Panc1 (cell line): ENCODE data around the gene MEIOSIN. TPM values are rescaled to one million over a fixed set of nuclear protein-coding genes. Genes with fewer than 3 reads are reported as not detected.
"Not testable (repeated sequence)": the region's sequence is repeated elsewhere in the genome, so short reads cannot be mapped to it uniquely, and the experiment has no call there.

Source experiments
- ATAC-seq: fragments of 200-7000 bp; cut with Tn5 transposase; 2 replicates; pipeline ENCODE4 v1.9.1; 2020; ENCODE audit warnings: mild to moderate bottlenecking, moderate library complexity
- BruUV-seq: library from RNA; stranded (reverse); fragments of 400-500 nt; replicated peaks from 2 replicates; lab custom pipeline; 2021; lab: Mats Ljungman, UMichigan
- CTCF ChIA-PET: fragments of 300-600 bp; sonication (Branson Sonifier 250); formaldehyde crosslinking; loops from one replicate; lab custom pipeline; 2022; ENCODE audit warnings: antibody characterized with exemption; lab: Charles Lee
- POLR2A ChIA-PET: fragments of 300-600 bp; sonication (Branson Sonifier 250); formaldehyde crosslinking; loops from one replicate; lab custom pipeline; 2022; ENCODE audit warnings: antibody characterized with exemption; lab: Charles Lee
- DNase-seq: peaks from one replicate; pipeline ENCODE4 v3.0.0-alpha.2; 2010; ENCODE audit warnings: low read depth, low spot score
- H3K27ac ChIP-seq: 2 replicates; pipeline ENCODE4 v1.5.1; 2011; ENCODE audit warnings: mild to moderate bottlenecking, low read length, inconsistent platforms
- H3K27me3 ChIP-seq: fragments of 200-500 bp; sonication (Bioruptor generic); 2 replicates; pipeline ENCODE4 v1.6.0; 2014; ENCODE audit warnings: low read length, inconsistent platforms; ENCODE audit not compliant: control insufficient read depth, insufficient read depth
- H3K36me3 ChIP-seq: fragments of 200-500 bp; sonication (Bioruptor generic); 2 replicates; pipeline ENCODE4 v1.5.1; 2014; ENCODE audit warnings: inconsistent platforms, mild to moderate bottlenecking, low read length, moderate library complexity; ENCODE audit not compliant: control insufficient read depth, insufficient read depth
- H3K4me1 ChIP-seq: 2 replicates; pipeline ENCODE4 v1.5.1; 2011; ENCODE audit warnings: inconsistent platforms, mild to moderate bottlenecking, low read length, moderate library complexity; ENCODE audit not compliant: control insufficient read depth, insufficient read depth
- H3K4me3 ChIP-seq, 2 experiments: 2 replicates each; pipeline ENCODE4 v1.5.1; 2011 to 2012; ENCODE audit warnings: low read depth in 2 of 2, low read length in 2 of 2, mild to moderate bottlenecking in 2 of 2, inconsistent platforms in 1 of 2, moderate library complexity in 1 of 2
- H3K9me3 ChIP-seq: fragments of 200-500 bp; sonication (Bioruptor generic); 2 replicates; pipeline ENCODE4 v1.5.1; 2014; ENCODE audit warnings: low read depth, mild to moderate bottlenecking, inconsistent platforms, low read length, moderate library complexity; ENCODE audit not compliant: control insufficient read depth, insufficient read depth
- POLR2AphosphoS5 ChIP-seq: IDR thresholded peaks from 2 replicates; pipeline ENCODE4 v1.6.1; 2012; ENCODE audit warnings: mild to moderate bottlenecking, low read depth, low read length, moderate library complexity
- SIN3A ChIP-seq: IDR thresholded peaks from 2 replicates; pipeline ENCODE4 v1.6.1; 2012; ENCODE audit warnings: low read depth, mild to moderate bottlenecking, low read length, moderate library complexity, borderline replicate concordance; ENCODE audit not compliant: insufficient read depth
- TCF7L2 ChIP-seq: IDR thresholded peaks from 2 replicates; pipeline ENCODE4 v1.6.1; 2011; ENCODE audit warnings: mild to moderate bottlenecking, low read depth, low read length, inconsistent platforms
- in situ Hi-C: cut with HindIII; loops from 2 replicates; pipeline ENCODE4 v1.10.0; 2016; ENCODE audit warnings: low sequenced_read_pairs, low pct_unique_long_range_greater_than_20kb
- intact Hi-C: fragments of 100-400 bp; cut with micrococcal nuclease; formaldehyde crosslinking; loops from one replicate; pipeline ENCODE4 v1.10.0; 2022; ENCODE audit not compliant: unreplicated experiment
- total RNA-seq: library from RNA; stranded (reverse); gene quantifications from one replicate; pipeline ENCODE4 v1.2.1, GENCODE V29; 2021; ENCODE audit not compliant: unreplicated experiment
- TF ChIP-seq, protein P1 (sequence below), 2 experiments: IDR thresholded peaks; 2 replicates each; pipeline ENCODE4 v1.6.1; 2011 to 2012; ENCODE audit warnings: low read depth in 2 of 2, control low read depth in 1 of 2, low read length in 1 of 2, mild to moderate bottlenecking in 1 of 2, moderate library complexity in 1 of 2; ENCODE audit not compliant: insufficient read depth in 1 of 2
- TF ChIP-seq, protein P2 (sequence below): fragments of 450-650 bp; IDR thresholded peaks from 2 replicates; pipeline ENCODE4 v1.5.1; 2017; ENCODE audit warnings: mild to moderate bottlenecking

Gene MEIOSIN
- total RNA-seq, 1 experiment from 2014 or later = not detected

DNA sequence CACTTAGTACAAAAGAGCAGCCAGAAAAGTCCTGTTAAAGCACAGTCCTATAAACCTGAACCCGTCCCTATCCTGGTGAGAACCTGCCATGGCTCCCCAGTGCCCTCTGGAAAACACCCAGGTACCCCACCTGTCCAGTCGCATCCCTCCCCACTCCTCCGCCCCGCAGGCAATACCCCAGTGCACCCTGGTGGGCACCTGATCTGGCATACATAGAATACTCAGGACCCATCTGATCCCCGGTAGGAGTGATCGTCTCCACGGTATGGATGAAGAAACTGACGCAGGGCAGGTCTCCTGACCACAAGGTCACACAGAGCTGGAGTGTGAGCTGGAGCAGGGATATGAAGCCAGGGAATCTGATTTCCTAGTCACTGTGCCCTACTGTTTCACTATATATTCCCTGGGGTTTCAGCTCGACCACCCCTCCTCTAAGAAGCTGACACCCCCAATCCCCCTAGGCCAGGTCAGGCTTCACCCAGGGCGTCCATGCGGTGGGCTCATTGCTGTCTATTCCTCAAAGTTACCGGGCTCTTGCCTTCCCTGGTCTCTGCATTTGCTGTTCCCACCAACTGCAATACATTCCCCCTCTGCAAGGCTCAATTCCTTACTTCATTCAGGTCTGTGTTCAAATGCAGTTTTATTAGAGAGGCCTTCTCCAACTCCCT lies 15.1 kb upstream of the MEIOSIN start:
- ATAC-seq (peak; percentile 17; the same call in 1 of the 2 replicates), DNase-seq (no peak)
- no TSS peak for BruUV-seq
- POLR2A ChIA-PET = interaction anchor here (1.2 kb wide), 1 partner anchor 51 kb away, joined by 3 read pairs; the partner anchor contains the start of gene SIX5
- Histone ChIP-seq H3K27ac (peak overlapping the region; percentile 90), H3K4me3 (peak overlapping the region; percentile 54 to 72), H3K9me3 (no peaks in the 10 kb centered on the region), H3K36me3 (no peaks in the 10 kb centered on the region), H3K27me3 (no peaks in the 10 kb centered on the region), H3K4me1 (peaks cover 15% of the 10 kb centered on the region)
- in situ Hi-C loops (no loop called here), intact Hi-C loops (no loop called here)
- TF ChIP-seq, protein P1, sequence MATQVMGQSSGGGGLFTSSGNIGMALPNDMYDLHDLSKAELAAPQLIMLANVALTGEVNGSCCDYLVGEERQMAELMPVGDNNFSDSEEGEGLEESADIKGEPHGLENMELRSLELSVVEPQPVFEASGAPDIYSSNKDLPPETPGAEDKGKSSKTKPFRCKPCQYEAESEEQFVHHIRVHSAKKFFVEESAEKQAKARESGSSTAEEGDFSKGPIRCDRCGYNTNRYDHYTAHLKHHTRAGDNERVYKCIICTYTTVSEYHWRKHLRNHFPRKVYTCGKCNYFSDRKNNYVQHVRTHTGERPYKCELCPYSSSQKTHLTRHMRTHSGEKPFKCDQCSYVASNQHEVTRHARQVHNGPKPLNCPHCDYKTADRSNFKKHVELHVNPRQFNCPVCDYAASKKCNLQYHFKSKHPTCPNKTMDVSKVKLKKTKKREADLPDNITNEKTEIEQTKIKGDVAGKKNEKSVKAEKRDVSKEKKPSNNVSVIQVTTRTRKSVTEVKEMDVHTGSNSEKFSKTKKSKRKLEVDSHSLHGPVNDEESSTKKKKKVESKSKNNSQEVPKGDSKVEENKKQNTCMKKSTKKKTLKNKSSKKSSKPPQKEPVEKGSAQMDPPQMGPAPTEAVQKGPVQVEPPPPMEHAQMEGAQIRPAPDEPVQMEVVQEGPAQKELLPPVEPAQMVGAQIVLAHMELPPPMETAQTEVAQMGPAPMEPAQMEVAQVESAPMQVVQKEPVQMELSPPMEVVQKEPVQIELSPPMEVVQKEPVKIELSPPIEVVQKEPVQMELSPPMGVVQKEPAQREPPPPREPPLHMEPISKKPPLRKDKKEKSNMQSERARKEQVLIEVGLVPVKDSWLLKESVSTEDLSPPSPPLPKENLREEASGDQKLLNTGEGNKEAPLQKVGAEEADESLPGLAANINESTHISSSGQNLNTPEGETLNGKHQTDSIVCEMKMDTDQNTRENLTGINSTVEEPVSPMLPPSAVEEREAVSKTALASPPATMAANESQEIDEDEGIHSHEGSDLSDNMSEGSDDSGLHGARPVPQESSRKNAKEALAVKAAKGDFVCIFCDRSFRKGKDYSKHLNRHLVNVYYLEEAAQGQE (IDR thresholded peaks at IDR 0.05; ENCODE audit: insufficient read depth in 1 of 2, low read depth in 2 of 2, low read length in 1 of 2) = no peak
- TF ChIP-seq POLR2AphosphoS5 = no peak
- TF ChIP-seq TCF7L2 = no peak
- no peak for TF ChIP-seq SIN3A
- TF ChIP-seq, protein P2, sequence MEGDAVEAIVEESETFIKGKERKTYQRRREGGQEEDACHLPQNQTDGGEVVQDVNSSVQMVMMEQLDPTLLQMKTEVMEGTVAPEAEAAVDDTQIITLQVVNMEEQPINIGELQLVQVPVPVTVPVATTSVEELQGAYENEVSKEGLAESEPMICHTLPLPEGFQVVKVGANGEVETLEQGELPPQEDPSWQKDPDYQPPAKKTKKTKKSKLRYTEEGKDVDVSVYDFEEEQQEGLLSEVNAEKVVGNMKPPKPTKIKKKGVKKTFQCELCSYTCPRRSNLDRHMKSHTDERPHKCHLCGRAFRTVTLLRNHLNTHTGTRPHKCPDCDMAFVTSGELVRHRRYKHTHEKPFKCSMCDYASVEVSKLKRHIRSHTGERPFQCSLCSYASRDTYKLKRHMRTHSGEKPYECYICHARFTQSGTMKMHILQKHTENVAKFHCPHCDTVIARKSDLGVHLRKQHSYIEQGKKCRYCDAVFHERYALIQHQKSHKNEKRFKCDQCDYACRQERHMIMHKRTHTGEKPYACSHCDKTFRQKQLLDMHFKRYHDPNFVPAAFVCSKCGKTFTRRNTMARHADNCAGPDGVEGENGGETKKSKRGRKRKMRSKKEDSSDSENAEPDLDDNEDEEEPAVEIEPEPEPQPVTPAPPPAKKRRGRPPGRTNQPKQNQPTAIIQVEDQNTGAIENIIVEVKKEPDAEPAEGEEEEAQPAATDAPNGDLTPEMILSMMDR = no peak
- CTCF ChIA-PET = no interaction called here

DNA sequence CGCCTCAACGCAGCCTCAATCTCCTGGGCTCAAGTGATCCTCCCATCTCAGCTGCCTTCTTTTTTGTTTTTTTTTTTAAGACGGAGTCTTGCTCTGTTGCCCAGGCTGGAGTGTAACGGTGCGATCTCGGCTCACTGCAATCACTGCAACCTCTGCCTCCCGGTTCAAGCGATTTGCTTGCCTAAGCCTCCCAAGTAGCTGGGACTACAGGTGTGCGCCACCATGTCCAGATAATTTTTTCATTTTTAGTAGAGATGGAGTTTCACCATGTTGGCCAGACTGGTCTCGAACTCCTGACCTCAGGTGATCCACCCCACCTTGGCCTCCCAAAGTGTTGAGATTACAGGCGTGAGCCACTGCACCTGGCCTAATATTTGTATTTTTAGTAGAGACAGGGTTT lies 13.2 kb upstream of the MEIOSIN start:
- CTCF ChIA-PET, H3K9me3 ChIP-seq, DNase-seq, intact Hi-C loops, POLR2A ChIA-PET, H3K4me3 ChIP-seq, in situ Hi-C loops, BruUV-seq, H3K27me3 ChIP-seq, ATAC-seq, H3K27ac ChIP-seq, H3K36me3 ChIP-seq: not testable (repeated sequence)
- peaks cover 15% of the 10 kb centered on the region for H3K4me1 ChIP-seq

DNA sequence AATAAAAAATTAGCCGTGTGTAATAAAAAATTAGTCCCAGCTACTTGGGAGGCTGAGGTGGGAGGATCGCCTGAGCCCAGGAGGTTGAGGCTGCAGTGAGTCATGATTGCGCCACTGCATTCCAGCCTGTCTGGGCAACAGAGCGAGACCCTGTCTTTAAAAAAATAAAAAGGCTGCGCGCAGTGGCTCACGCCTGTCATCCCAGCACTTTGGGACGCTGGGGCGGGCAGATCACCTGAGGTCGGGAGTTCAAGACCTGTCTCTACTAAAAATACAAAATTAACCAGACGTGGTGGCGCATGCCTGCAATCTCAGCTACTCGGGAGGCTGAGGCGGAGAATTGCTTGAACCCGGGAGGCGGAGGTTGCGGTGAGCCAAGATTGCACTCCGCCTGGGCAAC lies 4.6 kb upstream of the MEIOSIN start:
- BruUV-seq, ATAC-seq, H3K27me3 ChIP-seq, CTCF ChIA-PET, DNase-seq, intact Hi-C loops, H3K36me3 ChIP-seq, POLR2A ChIA-PET, H3K9me3 ChIP-seq, H3K4me1 ChIP-seq, H3K4me3 ChIP-seq, H3K27ac ChIP-seq, in situ Hi-C loops: not testable (repeated sequence)
